Cardiac muscle cell (in vitro differentiated cells and primary cell): Measurements from ENCODE around the gene MRM2. TPM values are rescaled to one million over a fixed set of nuclear protein-coding genes. Genes with fewer than 3 reads are reported as not detected.

Source experiments
- DNase-seq, 2 donors: peaks; one replicate each; pipeline versions ENCODE4 v3.0.0 to v3.0.0-alpha.2; 2010 to 2017; ENCODE audit warnings: low read depth in 1 of 2, low spot score in 1 of 2
- H3K27ac ChIP-seq: fragments of 200-600 bp; sonication (generic); 2 replicates; pipeline ENCODE4 v1.5.1; 2016
- H3K27me3 ChIP-seq: fragments of 200-600 bp; sonication (generic); 2 replicates; pipeline ENCODE4 v1.6.0; 2016; ENCODE audit warnings: control low read depth
- H3K36me3 ChIP-seq: fragments of 200-600 bp; sonication (generic); 2 replicates; pipeline ENCODE4 v1.5.1; 2016; ENCODE audit warnings: control low read depth
- H3K4me1 ChIP-seq: fragments of 200-600 bp; sonication (generic); 2 replicates; pipeline ENCODE4 v1.8.1; 2017; ENCODE audit warnings: low read depth, mild to moderate bottlenecking, mixed run types
- H3K4me3 ChIP-seq: fragments of 200-600 bp; sonication (generic); 2 replicates; pipeline ENCODE4 v1.5.1; 2016; ENCODE audit warnings: mild to moderate bottlenecking
- H3K9me3 ChIP-seq: fragments of 200-600 bp; sonication (generic); 2 replicates; pipeline ENCODE4 v1.5.1; 2017; ENCODE audit warnings: low read depth, mild to moderate bottlenecking, control low read depth
- CTCF ChIP-seq: IDR thresholded peaks from 2 replicates; pipeline ENCODE4 v1.5.1; 2012; ENCODE audit warnings: low read depth, mild to moderate bottlenecking, low read length
- polyA plus RNA-seq: library from polyadenylated mRNA; unstranded; fragments of >200 nt; fragmentation: Nextera tagmentation; extraction: Ambion mirVana; gene quantifications from 2 replicates; pipeline ENCODE4 v1.2.1, GENCODE V29; 2016
- total RNA-seq: library from RNA; depleted of rRNA; stranded (reverse); fragments of >200 nt; gene quantifications from 2 replicates; pipeline ENCODE4 v1.2.3, GENCODE V29; 2016

Gene MRM2
- total and polyA plus RNA-seq, 2 experiments from 2014 or later = 24.2 to 53.5 TPM

- H3K27me3 ChIP-seq = no peaks in the 10 kb centered on the region
- no peaks in the 10 kb centered on the region for H3K4me1 ChIP-seq
Observed at GRCh38 chr7:2248984-2249694, 7.1 kb upstream of the MRM2 start.

GRCh38 chr7:2247141-2247995 is 5.4 kb upstream of the MRM2 start:
- peak; percentile 47 to 51 for DNase-seq
- no peaks in the 10 kb centered on the region for H3K36me3 ChIP-seq
- H3K27ac ChIP-seq = no peak overlapping the region
- TF ChIP-seq CTCF = peak; percentile 83
- no peaks in the 10 kb centered on the region for H3K27me3 ChIP-seq
- no peaks in the 10 kb centered on the region for H3K9me3 ChIP-seq
- no peak overlapping the region for H3K4me3 ChIP-seq
- no peaks in the 10 kb centered on the region for H3K4me1 ChIP-seq

More at GRCh38 chr7:2248984-2249694, 7.1 kb upstream of the MRM2 start:
- no peak overlapping the region for H3K27ac ChIP-seq
- no peaks in the 10 kb centered on the region for H3K9me3 ChIP-seq
- DNase-seq = peak in 1 of 2 donors; percentile 95
- no peak overlapping the region for H3K4me3 ChIP-seq
- H3K36me3 ChIP-seq = no peaks in the 10 kb centered on the region
- TF ChIP-seq CTCF = peak; percentile 19

GRCh38 chr7:2245883-2246675 is 4.1 kb upstream of the MRM2 start:
- peaks cover 2% of the 10 kb centered on the region for H3K4me1 ChIP-seq
- no peaks in the 10 kb centered on the region for H3K9me3 ChIP-seq
- no peaks in the 10 kb centered on the region for H3K36me3 ChIP-seq
- H3K27ac ChIP-seq = no peak overlapping the region
- TF ChIP-seq CTCF = no peak
- no peak overlapping the region for H3K4me3 ChIP-seq
- no peaks in the 10 kb centered on the region for H3K27me3 ChIP-seq
- DNase-seq = peak in 1 of 2 donors; percentile 59

GRCh38 chr7:2244404-2244995 is 2.5 kb upstream of the MRM2 start:
- Histone ChIP-seq H3K27ac (no peak overlapping the region), H3K4me1 (peaks cover 4% of the 10 kb centered on the region), H3K9me3 (no peaks in the 10 kb centered on the region), H3K36me3 (no peaks in the 10 kb centered on the region), H3K4me3 (no peak overlapping the region), H3K27me3 (no peaks in the 10 kb centered on the region)
- no peak for TF ChIP-seq CTCF
- no peak for DNase-seq

- H3K36me3 ChIP-seq = peaks cover 6% of the 10 kb centered on the region
- no peak for DNase-seq
- no peak overlapping the region for H3K27ac ChIP-seq
- TF ChIP-seq CTCF = no peak
- peaks cover 4% of the 10 kb centered on the region for H3K4me1 ChIP-seq
- H3K27me3 ChIP-seq = no peaks in the 10 kb centered on the region
- no peak overlapping the region for H3K4me3 ChIP-seq
- H3K9me3 ChIP-seq = no peaks in the 10 kb centered on the region
Observed at GRCh38 chr7:2243458-2243857, 1.5 kb upstream of the MRM2 start.
